ENCODE measurements around the gene SOS1. TPM values are rescaled to one million over a fixed set of nuclear protein-coding genes. Genes with fewer than 3 reads are reported as not detected.

The SOS1 gene
- total RNA-seq, 6 donors from 2014 or later = 10.4 to 51.2 (median 25.3) TPM

DNA sequence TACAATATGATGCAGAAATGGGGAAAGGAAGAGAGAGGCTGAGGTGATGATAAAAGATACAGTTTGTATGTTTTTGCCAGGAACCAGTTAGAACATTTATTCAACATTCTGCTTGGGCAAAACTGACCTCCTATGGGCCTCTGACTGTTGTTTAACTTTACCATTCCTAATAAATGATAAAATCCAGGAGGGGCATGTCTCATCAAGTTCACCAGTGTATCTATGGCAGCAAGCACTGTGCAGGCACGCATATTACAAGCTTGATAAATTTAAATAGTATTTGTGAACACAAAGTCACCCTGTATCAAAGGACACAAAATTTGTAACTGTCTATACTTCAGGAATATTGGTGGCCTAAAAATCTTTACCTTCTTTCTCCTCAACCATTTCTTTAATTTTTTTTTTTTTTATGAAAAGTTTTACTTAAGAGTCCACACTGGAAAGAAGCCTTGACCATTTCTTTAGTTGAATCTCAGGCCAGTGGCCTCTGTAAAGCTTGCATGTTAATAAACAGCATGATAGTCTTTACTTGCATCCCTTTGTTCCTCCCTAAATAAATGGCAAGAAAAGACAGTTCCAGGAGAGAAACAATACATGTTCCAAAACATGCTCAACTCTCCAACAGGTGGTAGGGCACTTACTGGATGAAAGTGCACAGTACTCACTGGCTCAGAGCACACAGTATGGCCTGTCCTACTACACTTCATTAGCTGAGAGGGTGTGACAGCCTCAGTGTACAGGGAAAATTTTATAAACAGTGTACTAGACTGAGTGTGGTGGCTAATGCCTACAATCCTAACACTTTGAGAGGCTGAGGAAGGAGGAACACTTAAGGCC, 52.3 kb downstream of the SOS1 start:
- 74 to 87% methylated on average over 1 of the region's 1 CpG for WGBS, 2 donors
- no peaks in the 10 kb centered on the region for H3K27me3 ChIP-seq

DNA sequence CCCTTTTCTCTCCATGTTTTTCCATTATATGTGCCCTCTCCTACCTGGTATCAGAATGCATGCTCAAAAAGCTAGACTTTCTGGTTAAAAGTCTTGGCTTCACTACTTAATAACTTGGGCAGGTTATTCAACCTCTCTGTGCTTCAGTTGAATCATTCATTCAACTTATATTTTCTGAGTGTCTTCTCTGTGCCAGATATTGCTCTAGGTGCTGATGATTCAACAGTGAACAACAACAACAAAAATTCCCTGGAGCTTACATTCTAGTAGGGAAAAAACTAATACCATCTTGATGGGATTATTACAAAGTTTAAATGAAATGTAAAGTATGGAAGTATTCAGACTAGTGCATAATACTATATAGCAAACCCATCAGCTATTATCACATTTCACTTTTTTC, 55.2 kb downstream of the SOS1 start:
- DNase-seq (no peak), ATAC-seq (ENCODE audit: low FRiP score in 2 of 2) (no peak)
- Histone ChIP-seq H3K4me3 (no peak overlapping the region), H3K27me3 (no peaks in the 10 kb centered on the region), H3K36me3 (peaks cover 0 to 20% (median 0%) of the 10 kb centered on the region in 4 donors), H3K4me1 (peaks cover 0 to 10% (median 0%) of the 10 kb centered on the region in 4 donors), H3K27ac (no peak overlapping the region), H3K9me3 (no peaks in the 10 kb centered on the region)
- TF ChIP-seq, protein P1, sequence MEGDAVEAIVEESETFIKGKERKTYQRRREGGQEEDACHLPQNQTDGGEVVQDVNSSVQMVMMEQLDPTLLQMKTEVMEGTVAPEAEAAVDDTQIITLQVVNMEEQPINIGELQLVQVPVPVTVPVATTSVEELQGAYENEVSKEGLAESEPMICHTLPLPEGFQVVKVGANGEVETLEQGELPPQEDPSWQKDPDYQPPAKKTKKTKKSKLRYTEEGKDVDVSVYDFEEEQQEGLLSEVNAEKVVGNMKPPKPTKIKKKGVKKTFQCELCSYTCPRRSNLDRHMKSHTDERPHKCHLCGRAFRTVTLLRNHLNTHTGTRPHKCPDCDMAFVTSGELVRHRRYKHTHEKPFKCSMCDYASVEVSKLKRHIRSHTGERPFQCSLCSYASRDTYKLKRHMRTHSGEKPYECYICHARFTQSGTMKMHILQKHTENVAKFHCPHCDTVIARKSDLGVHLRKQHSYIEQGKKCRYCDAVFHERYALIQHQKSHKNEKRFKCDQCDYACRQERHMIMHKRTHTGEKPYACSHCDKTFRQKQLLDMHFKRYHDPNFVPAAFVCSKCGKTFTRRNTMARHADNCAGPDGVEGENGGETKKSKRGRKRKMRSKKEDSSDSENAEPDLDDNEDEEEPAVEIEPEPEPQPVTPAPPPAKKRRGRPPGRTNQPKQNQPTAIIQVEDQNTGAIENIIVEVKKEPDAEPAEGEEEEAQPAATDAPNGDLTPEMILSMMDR (IDR thresholded peaks at IDR 0.05) = no peak
- no peak for TF ChIP-seq POLR2AphosphoS5 (IDR thresholded peaks at IDR 0.05)
- no peak for TF ChIP-seq EP300 (IDR thresholded peaks at IDR 0.05)
- no peak for TF ChIP-seq POLR2A (IDR thresholded peaks at IDR 0.05)

More for the DNA sequence above, 52.3 kb downstream of the SOS1 start:
- Histone ChIP-seq H3K4me1 (peaks cover 0 to 16% (median 0%) of the 10 kb centered on the region in 4 donors), H3K36me3 (peaks cover 0 to 20% (median 0%) of the 10 kb centered on the region in 4 donors), H3K9me3 (no peaks in the 10 kb centered on the region), H3K27ac (no peak overlapping the region), H3K4me3 (no peak overlapping the region)
- no peak for DNase-seq
- TF ChIP-seq, protein P1 (IDR thresholded peaks at IDR 0.05) = no peak
- TF ChIP-seq EP300 (IDR thresholded peaks at IDR 0.05) (no peak), POLR2A (IDR thresholded peaks at IDR 0.05) (no peak), POLR2AphosphoS5 (IDR thresholded peaks at IDR 0.05) (no peak)
- ATAC-seq (ENCODE audit: low FRiP score in 2 of 2) = no peak

DNA sequence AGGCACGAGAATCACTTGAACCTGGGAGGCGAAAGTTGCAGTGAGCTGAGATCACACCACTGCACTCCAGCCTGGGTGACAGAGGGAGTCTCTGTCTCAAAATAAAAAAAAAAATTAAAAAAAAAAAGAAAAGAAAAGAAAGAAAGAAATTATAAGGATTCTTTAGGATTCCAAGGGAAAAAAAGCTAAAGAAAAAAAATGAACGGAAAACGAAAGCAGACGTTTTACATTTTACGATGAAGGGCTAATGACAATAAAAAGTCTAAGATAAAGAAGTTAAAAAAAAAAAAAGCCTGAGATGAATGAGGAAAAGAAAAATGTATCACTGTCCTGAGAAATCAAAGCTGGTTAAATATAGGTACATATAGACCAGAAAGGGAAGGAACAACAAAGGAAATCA, 58.5 kb downstream of the SOS1 start:
- H3K9me3 ChIP-seq = no peaks in the 10 kb centered on the region
- 93 to 96% methylated on average over 4 to 6 of the region's 6 CpGs for WGBS, 2 donors
- peaks cover 0 to 19% (median 0%) of the 10 kb centered on the region in 4 donors for H3K36me3 ChIP-seq
- DNase-seq (no peak), ATAC-seq (ENCODE audit: low FRiP score in 2 of 2) (no peak)
- no peak overlapping the region for H3K27ac ChIP-seq
- no peak for TF ChIP-seq POLR2AphosphoS5 (IDR thresholded peaks at IDR 0.05)
- no peak for TF ChIP-seq POLR2A (IDR thresholded peaks at IDR 0.05)
- TF ChIP-seq, protein P1 (IDR thresholded peaks at IDR 0.05) = no peak
- TF ChIP-seq EP300 (IDR thresholded peaks at IDR 0.05) = no peak
- no peaks in the 10 kb centered on the region for H3K4me1 ChIP-seq
- no peak overlapping the region for H3K4me3 ChIP-seq
- H3K27me3 ChIP-seq = no peaks in the 10 kb centered on the region

DNA sequence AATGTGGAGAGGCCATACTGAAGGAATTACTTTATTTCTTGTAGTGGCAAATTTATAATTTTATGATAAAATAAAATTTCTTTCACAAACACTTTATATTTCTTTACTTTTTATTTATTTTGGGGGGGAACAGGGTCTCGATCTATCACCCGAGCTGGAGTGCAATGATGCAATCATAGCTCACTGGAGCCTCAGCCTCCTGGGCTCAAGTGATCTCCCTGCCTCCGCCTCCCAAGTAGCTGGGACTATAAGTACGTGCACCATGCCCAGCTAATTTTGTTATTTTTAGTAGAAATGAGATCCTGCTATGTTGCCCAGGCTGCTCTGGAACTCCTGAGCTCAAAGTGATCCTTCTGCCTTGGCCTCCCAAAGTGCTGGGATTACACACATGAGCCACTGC, 59.6 kb downstream of the SOS1 start:
- H3K9me3 ChIP-seq = no peaks in the 10 kb centered on the region
- ATAC-seq (ENCODE audit: low FRiP score in 2 of 2) = no peak
- TF ChIP-seq POLR2A (IDR thresholded peaks at IDR 0.05) (no peak), EP300 (IDR thresholded peaks at IDR 0.05) (no peak), POLR2AphosphoS5 (IDR thresholded peaks at IDR 0.05) (no peak)
- TF ChIP-seq, protein P1 (IDR thresholded peaks at IDR 0.05) = no peak
- H3K36me3 ChIP-seq = peaks cover 0 to 10% (median 0%) of the 10 kb centered on the region in 4 donors
- no peak for DNase-seq
- no peaks in the 10 kb centered on the region for H3K4me1 ChIP-seq
- H3K4me3 ChIP-seq = no peak overlapping the region
- no peaks in the 10 kb centered on the region for H3K27me3 ChIP-seq
- H3K27ac ChIP-seq = no peak overlapping the region
- 69 to 82% methylated on average over 4 of the region's 4 CpGs for WGBS, 2 donors

Data from upper lobe of left lung (tissue), 6 donors.